Gastrocnemius medialis (tissue), 4 donors: ENCODE results near the gene HAVCR1. TPM values are rescaled to one million over a fixed set of nuclear protein-coding genes. Genes with fewer than 3 reads are reported as not detected.
"Not testable (repeated sequence)": the region's sequence is repeated elsewhere in the genome, so short reads cannot be mapped to it uniquely, and the experiment has no call there.

Experiments
- ATAC-seq, 2 donors: fragments of 150-250 bp; one replicate each; pipeline ENCODE4 v1.9.1; 2016
- DNase-seq, 2 donors: peaks; one replicate each; pipeline ENCODE4 v3.0.0-alpha.2; 2019
- H3K27ac ChIP-seq, 4 donors: fragments of 200-600 bp; sonication (generic); 1 replicate in 1 of 4; 2 replicates in 3 of 4; pipeline ENCODE4 v1.5.1; 2016 to 2018; ENCODE audit warnings: mild to moderate bottlenecking in 2 of 4, moderate library complexity in 1 of 4
- H3K27me3 ChIP-seq, 3 donors: fragments of 200-600 bp; sonication (generic) in 2 of 3; 1 replicate in 1 of 3; 2 replicates in 2 of 3; pipeline versions ENCODE4 v1.5.1 to v1.6.0; 2016 to 2019; ENCODE audit warnings: mild to moderate bottlenecking in 1 of 3, moderate library complexity in 1 of 3
- H3K36me3 ChIP-seq, 2 donors: fragments of 200-600 bp; sonication (generic) in 1 of 2; one replicate each; pipeline ENCODE4 v1.5.1; 2017 to 2018
- H3K4me1 ChIP-seq, 2 donors: fragments of 200-600 bp; sonication (generic) in 1 of 2; one replicate each; pipeline ENCODE4 v1.5.1; 2016 to 2017; ENCODE audit warnings: mild to moderate bottlenecking in 2 of 2
- H3K4me3 ChIP-seq, 4 donors: fragments of 200-600 bp; sonication (generic) in 3 of 4; 1 replicate in 1 of 4; 2 replicates in 3 of 4; pipeline ENCODE4 v1.5.1; 2016 to 2019; ENCODE audit warnings: mild to moderate bottlenecking in 2 of 4
- H3K9me3 ChIP-seq, 3 donors: fragments of 200-600 bp; sonication (generic) in 2 of 3; 1 replicate in 1 of 3; 2 replicates in 2 of 3; pipeline ENCODE4 v1.5.1; 2016 to 2019
- POLR2A ChIP-seq, 2 donors: fragments of 450-650 bp; IDR thresholded peaks; one replicate each; pipeline ENCODE4 v1.6.1; 2017; ENCODE audit warnings: antibody characterized with exemption in 2 of 2, mild to moderate bottlenecking in 2 of 2, moderate library complexity in 2 of 2
- in situ Hi-C, 4 donors: fragments of 200-750 bp; cut with MboI; loops; one replicate each; pipeline versions ENCODE4 v1.15.0 to v1.8.0; 2017; ENCODE audit warnings: low sequenced_read_pairs in 4 of 4
- intact Hi-C: fragments of 100-400 bp; cut with DNase I; formaldehyde crosslinking; loops from one replicate; pipeline ENCODE4 v1.15.1; 2023; ENCODE audit warnings: low total_unique reads
- total RNA-seq, 4 donors: library from RNA; depleted of rRNA; stranded (reverse); fragments of >200 nt; gene quantifications; one replicate each; pipeline versions ENCODE4 v1.1.0 to v1.2.3, GENCODE V29; 2016
- TF ChIP-seq, protein P1 (sequence below), 5 experiments: fragments of 450-650 bp in 3 of 5; fragments of 200-600 bp in 2 of 5; sonication (generic) in 2 of 5; IDR thresholded peaks in 4 of 5; conservative IDR thresholded peaks in 1 of 5; 1 replicate in 4 of 5; 2 replicates in 1 of 5; pipeline ENCODE4 v1.5.1; 2016 to 2019; ENCODE audit warnings: antibody characterized with exemption in 5 of 5, mild to moderate bottlenecking in 3 of 5, moderate library complexity in 3 of 5

HAVCR1 gene
- total RNA-seq, 4 donors from 2014 or later, result not detected

- Histone ChIP-seq H3K4me3 (no peak overlapping the region), H3K9me3 (no peaks in the 10 kb centered on the region), H3K36me3 (no peaks in the 10 kb centered on the region), H3K4me1 (no peaks in the 10 kb centered on the region), H3K27ac (no peak overlapping the region), H3K27me3 (no peaks in the 10 kb centered on the region)
- DNase-seq (no peak), ATAC-seq (no peak)
- intact Hi-C loops, result no loop called here
- TF ChIP-seq, protein P1, sequence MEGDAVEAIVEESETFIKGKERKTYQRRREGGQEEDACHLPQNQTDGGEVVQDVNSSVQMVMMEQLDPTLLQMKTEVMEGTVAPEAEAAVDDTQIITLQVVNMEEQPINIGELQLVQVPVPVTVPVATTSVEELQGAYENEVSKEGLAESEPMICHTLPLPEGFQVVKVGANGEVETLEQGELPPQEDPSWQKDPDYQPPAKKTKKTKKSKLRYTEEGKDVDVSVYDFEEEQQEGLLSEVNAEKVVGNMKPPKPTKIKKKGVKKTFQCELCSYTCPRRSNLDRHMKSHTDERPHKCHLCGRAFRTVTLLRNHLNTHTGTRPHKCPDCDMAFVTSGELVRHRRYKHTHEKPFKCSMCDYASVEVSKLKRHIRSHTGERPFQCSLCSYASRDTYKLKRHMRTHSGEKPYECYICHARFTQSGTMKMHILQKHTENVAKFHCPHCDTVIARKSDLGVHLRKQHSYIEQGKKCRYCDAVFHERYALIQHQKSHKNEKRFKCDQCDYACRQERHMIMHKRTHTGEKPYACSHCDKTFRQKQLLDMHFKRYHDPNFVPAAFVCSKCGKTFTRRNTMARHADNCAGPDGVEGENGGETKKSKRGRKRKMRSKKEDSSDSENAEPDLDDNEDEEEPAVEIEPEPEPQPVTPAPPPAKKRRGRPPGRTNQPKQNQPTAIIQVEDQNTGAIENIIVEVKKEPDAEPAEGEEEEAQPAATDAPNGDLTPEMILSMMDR (IDR thresholded peaks at IDR 0.05 in 4 of 5, conservative IDR thresholded peaks at IDR 0.05 in 1 of 5), result no peak
- TF ChIP-seq POLR2A (IDR thresholded peaks at IDR 0.05), result no peak
- in situ Hi-C loops, result no loop called here
These were observed 1.2 kb downstream of the HAVCR1 start for GRCh38 chr5:157057459-157058370.

DNA sequence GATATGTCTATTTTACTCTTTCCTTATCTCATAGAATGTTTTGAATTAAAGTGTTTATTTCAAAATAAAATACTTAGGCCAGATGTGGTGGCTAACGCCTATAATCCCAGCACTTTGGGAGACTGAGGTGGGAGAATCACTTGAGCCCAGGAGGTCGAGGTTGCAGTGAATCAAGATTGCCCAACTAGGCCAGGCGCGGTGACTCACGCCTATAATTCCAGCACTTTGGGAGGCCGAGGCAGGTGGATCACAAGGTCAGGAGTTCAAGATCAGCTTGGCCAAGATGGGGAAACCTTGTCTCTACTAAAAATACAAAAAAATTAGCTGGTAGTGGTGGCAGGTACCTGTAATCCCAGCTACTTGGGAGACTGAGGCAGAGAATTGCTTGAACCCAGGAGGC lies 2.1 kb downstream of the HAVCR1 start:
- ATAC-seq, H3K27me3 ChIP-seq, H3K36me3 ChIP-seq, H3K27ac ChIP-seq, DNase-seq, H3K9me3 ChIP-seq, in situ Hi-C loops, H3K4me3 ChIP-seq, H3K4me1 ChIP-seq, intact Hi-C loops: not testable (repeated sequence)

DNA sequence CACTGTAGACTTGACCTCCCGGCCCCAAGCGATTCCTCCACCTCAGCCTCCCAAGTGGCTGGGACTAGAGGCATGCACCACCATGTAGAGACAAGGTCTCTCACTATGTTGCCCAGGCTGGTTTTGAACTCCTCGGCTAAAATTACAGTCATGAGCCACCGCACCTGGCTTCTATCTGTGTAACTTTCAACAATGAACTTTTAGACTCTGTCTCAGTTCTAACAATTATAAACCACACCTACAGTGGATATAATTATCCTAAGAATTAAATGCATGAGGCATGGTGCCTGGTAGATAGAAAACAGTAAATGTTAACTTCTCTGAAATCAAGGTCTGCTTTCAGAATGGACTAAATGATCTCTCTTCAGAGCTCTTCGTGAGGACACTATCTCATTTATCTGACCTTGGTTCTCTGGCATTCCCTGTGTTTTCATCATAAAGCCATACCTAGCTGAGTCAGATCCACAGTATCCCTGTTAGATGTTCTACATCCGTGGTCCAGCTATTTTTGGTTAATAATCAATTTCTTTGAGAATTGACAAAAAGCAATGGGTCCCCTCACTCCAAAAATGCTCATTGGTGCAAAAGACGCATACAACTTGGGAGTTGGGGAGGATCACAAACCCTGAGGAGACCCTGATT lies 7.2 kb downstream of the HAVCR1 start:
- TF ChIP-seq, protein P1 (IDR thresholded peaks at IDR 0.05 in 4 of 5, conservative IDR thresholded peaks at IDR 0.05 in 1 of 5), result no peak
- no peak for TF ChIP-seq POLR2A (IDR thresholded peaks at IDR 0.05)
- DNase-seq (no peak), ATAC-seq (no peak)
- no peaks in the 10 kb centered on the region for H3K4me1 ChIP-seq
- no peaks in the 10 kb centered on the region for H3K9me3 ChIP-seq
- no peaks in the 10 kb centered on the region for H3K27me3 ChIP-seq
- no peak overlapping the region for H3K4me3 ChIP-seq
- no peak overlapping the region for H3K27ac ChIP-seq
- intact Hi-C loops (no loop called here), in situ Hi-C loops (no loop called here)
- no peaks in the 10 kb centered on the region for H3K36me3 ChIP-seq

DNA sequence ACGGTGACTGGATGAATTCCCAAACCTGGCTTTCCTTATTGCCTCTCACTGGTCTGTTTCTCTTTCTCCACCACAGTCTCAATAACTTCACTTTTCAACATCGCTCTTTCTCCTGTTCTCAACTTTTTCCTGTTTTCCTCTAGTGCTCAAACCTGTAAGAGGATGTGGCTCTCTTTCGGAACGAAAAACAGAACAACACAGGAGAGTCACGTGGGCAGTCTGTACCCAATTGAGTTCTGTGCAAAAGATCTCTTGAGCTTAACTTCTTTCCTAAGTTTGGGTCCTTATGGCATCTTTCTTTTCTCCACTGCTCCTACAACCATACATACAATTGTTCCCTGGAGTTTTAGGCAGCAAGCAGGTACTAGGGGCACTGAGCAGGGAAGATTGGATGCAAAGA lies 8.9 kb downstream of the HAVCR1 start:
- no peak overlapping the region for H3K4me3 ChIP-seq
- no peak for DNase-seq
- H3K36me3 ChIP-seq, result no peaks in the 10 kb centered on the region
- intact Hi-C loops, result no loop called here
- H3K27me3 ChIP-seq, result no peaks in the 10 kb centered on the region
- H3K9me3 ChIP-seq, result no peaks in the 10 kb centered on the region
- no peak overlapping the region for H3K27ac ChIP-seq
- H3K4me1 ChIP-seq, result no peaks in the 10 kb centered on the region
- no peak for TF ChIP-seq POLR2A (IDR thresholded peaks at IDR 0.05)
- TF ChIP-seq, protein P1 (IDR thresholded peaks at IDR 0.05 in 4 of 5, conservative IDR thresholded peaks at IDR 0.05 in 1 of 5), result no peak
- in situ Hi-C loops, result no loop called here
- ATAC-seq, result no peak

DNA sequence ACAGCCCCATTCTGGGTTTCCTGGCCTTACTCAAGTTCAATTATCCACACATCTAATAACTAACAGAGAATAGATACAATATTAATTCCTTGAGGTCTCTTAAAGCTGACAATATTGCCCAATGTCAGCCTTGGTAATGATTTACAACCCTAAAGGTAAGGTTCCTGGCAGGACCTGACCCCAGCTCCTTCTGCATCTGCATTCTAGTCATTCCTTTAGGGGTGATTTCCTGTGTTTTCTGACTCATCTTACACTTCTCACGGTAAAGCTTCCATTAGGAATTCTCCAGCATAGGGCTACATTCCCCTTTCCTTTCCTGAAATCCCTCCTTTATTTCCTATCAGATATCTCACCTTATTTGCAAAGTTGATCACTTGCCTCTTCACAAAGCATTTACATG lies 9.3 kb downstream of the HAVCR1 start:
- Histone ChIP-seq H3K27ac (no peak overlapping the region), H3K4me3 (no peak overlapping the region), H3K36me3 (no peaks in the 10 kb centered on the region), H3K4me1 (no peaks in the 10 kb centered on the region), H3K27me3 (no peaks in the 10 kb centered on the region), H3K9me3 (no peaks in the 10 kb centered on the region)
- intact Hi-C loops (no loop called here), in situ Hi-C loops (no loop called here)
- TF ChIP-seq, protein P1 (IDR thresholded peaks at IDR 0.05 in 4 of 5, conservative IDR thresholded peaks at IDR 0.05 in 1 of 5), result no peak
- TF ChIP-seq POLR2A (IDR thresholded peaks at IDR 0.05), result no peak
- ATAC-seq (no peak), DNase-seq (no peak)
